Erythroblast (primary cell): ENCODE measurements around the gene GSK3A.

Experiments
- DNase-seq, 2 experiments: peaks; one replicate each; lab custom pipeline; 2025; lab: John Stamatoyannopoulos, UW
- GATA1 ChIP-seq: IDR thresholded peaks from 2 replicates; pipeline ENCODE4 v1.6.1; 2011; ENCODE audit warnings: low read depth, mild to moderate bottlenecking, control low read depth, low read length, moderate library complexity
- POLR2A ChIP-seq: IDR thresholded peaks from 2 replicates; pipeline ENCODE4 v1.6.1; 2011; ENCODE audit warnings: mild to moderate bottlenecking, low read length

Gene GSK3A

DNA sequence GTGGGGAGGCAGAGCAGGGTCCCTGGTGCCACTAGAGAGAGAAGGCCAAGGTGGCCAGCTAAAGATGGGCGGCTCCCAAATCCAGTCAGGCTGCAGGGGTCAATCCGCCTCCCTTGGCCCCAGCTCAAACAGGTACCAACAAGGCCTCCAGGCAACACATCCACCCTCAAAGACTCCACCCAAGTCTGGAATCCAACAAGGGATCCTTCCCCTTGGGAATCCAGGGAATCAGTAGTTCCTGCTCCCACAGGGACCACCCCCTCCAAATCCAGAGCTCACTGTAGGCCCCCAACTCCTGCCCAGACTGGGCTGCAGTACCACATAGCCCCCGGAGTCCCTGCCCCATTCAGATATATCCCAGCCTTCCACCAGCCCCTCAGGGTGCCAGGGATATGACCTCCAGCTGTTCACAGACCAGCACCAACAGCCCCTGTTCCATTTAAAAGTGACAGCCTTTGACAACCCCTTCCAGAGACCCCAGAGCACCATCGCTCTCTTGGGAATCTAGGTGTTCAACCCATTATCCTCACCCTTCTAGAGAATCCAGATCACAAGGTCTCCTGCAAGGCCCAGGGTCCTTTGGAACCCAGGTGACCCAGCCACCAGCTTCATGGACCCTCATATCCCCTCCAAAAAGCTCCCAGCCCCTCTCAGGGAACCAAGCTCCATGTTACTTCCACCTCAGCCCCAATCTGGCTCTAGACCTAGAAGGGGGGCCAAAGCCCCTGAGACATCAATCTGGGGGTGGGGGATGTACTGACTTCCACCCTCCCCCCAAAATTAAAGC, 9.4 kb upstream of the GSK3A start:
- TF ChIP-seq POLR2A (no peak), GATA1 (no peak)
- DNase-seq, result no peak

DNA sequence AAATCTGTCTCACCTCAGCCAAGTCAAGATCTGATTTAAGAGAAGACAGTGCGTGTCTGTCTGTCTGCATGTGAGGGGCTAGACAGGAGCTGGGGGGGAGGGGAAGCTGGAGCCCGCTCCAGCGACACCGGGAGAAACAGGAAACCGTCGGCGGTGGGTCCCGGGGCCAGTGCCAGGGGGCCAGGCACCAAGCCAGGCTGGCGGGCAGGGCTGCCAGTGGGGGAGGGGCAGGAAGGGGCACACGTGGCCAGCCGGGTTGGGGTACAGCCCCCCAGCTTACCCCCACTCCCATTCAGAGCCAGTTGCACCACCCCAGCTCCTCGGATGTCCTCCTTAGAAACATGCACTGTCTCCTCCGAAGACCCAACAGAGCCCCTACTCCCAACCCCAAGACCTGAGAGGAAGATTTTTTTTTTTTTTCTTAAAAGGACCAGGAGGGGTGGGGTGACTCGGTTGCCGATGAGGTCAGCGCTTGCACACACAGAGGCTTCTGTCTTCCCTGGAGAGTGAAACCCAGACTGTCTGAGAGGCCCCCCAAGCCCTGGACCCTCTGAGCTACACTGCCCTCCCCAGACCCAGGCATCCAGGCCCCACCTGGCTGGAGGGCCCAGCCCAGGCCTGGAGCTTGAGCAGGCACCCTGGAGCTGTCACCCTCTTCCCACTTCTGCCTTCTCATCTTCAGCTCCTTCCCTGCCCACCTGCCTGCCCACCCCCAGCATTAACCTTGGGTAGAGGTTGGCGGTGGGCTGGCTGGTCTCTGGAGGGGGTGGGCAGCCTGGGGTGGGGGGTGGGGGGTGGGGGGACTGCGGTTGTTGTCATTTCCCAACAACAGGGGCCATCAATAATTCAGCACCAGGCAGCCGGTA, 8.5 kb upstream of the GSK3A start:
- TF ChIP-seq GATA1 (no peak), POLR2A (no peak)
- DNase-seq, result peak in 1 of 2 experiments; percentile 59

DNA sequence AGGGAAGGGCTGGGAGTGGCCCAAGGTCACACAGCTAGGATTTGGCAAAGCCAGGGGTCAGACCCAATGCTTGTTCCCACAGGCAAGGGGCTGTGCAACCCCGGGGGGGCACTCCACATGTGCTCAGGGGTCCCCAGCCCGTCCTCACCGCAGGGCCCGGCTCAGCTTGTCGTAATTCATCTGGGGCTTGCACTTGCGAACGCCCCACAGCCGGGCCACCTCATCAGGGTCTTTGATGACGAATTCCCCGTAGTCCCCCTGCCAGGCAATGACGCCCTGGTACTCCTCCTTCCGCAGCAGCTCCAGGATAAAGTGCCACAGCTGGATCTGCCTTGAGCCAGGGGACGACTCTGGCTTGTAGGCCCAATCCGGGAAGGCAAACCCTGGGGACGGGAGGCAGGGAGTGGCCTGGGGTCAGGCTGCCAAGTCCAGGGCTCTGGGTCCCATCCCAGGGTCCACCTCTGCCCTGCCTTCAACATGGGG, 7.8 kb upstream of the GSK3A start:
- DNase-seq, result no peak
- no peak for TF ChIP-seq POLR2A
- no peak for TF ChIP-seq GATA1

DNA sequence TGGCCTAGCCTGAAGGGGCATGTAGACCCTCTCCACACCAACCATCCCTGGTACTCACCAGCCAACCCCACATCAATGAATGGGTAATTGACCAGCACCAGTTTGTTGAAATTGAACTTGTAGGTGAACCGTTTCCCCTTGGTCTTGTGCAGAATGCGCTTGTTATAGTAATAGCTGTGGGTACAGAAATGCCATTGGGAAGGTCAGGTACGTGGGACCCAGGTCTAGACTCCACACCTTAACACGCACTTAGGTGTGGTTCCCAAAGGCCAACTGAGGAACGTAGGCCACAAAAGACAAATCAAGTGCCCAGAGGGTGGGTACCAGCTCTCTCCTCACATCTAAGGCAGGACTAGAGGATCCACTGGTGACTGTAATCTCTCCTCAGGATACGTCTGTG, 7.4 kb upstream of the GSK3A start:
- TF ChIP-seq POLR2A (no peak), GATA1 (no peak)

DNA sequence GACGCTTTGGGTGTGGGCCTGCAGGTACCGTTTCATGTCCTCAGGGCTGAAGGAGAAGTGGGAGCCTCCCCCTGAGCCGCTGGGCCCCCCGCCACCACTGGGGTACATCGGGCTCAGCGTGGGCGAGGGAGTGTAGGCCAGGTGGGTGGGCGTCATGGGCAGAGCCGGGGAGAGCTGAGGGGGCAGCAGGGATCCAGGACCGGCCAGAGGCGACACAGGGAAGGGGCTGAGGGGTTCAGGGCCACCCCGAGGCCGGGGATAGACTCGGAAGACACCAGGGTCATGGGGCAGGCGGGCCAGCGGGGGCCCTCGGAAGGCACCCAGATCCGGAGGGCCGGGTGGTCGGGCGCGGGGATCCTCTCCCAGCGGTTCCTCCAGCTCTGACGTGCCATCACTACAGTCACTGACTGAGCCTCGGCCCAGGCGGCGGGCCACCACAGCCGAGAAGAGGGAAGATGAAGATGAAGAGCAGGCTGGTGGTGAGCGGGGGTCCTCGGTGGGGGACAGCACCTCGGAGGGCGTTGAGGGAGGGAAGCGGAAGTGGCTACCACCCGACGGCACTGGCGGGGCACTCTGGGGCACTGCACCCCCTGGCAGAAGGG, 6.8 kb upstream of the GSK3A start:
- DNase-seq, result no peak
- no peak for TF ChIP-seq POLR2A

More for the DNA sequence above, 7.4 kb upstream of the GSK3A start:
- DNase-seq, result no peak

DNA sequence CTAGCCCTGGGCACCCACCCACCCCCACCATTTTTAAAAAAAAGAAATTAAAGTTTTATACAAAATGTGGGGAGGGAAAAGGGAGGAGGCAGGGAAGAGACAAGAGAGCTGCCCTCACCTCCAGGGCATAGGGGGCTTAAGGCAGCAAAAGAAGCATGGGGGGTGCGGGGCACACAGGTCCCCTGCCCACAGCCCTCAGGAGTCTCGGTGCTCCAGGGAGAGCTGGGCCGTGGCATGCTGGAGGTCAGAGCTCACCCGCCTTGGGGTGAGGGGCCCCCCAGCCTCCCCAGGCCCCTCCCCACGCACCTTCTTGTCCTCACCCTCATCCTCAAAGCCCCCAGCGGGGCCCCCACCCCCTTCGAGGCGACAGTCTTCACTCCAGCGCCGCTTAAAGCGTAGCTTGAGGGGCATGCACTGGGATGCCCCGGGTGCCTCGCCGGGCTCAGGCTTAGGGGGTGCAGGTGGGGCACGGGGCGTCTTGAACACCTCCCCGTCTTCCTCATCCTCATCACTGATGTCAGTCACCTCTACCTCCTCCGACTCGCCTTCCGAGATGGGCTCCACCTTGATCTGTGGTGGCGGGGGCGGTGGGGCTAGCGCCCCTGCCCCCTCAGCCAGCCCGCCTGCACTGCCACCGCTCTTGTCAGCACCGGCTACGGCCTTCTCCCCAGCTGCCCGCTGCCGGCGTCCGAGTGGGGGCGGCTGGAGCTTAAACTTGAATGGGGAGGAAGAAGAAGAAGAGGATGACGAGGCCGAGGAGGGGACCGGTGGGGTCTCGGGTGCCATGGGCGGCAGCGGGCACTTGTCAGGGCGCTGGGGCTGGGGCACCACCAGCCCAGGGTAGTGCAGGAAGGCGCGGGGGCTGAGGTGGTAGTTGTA, 6.1 kb upstream of the GSK3A start:
- TF ChIP-seq POLR2A, result no peak
- no peak for TF ChIP-seq GATA1
- no peak for DNase-seq

DNA sequence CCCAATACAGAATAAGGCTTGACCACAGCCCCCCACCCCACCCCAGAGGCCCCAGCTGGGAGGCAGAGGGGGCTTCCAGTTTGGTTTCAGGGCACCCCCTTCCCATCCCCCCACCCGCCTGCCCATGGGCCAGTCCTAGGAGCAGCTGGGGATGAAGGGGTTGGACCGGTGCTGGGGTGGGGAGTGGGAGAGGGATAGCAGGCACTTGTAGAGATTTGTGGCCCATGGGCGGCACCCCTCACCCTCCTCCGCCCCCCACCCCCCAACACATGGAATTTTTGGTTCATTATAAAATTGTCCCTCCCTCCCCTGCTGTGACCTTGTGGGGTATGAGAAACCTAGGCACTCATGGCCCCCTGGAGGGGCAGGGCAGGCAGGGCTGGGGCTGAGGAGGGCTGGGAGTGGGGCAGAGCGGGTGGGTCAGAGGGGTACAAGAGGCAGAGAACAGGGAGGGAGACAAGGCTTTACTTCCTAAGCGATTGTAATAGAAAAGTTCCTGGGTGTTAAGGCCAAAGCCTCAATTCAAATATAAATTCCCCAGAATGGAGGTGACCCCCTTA, 5.3 kb upstream of the GSK3A start:
- no peak for DNase-seq
- TF ChIP-seq POLR2A (no peak), GATA1 (no peak)

DNA sequence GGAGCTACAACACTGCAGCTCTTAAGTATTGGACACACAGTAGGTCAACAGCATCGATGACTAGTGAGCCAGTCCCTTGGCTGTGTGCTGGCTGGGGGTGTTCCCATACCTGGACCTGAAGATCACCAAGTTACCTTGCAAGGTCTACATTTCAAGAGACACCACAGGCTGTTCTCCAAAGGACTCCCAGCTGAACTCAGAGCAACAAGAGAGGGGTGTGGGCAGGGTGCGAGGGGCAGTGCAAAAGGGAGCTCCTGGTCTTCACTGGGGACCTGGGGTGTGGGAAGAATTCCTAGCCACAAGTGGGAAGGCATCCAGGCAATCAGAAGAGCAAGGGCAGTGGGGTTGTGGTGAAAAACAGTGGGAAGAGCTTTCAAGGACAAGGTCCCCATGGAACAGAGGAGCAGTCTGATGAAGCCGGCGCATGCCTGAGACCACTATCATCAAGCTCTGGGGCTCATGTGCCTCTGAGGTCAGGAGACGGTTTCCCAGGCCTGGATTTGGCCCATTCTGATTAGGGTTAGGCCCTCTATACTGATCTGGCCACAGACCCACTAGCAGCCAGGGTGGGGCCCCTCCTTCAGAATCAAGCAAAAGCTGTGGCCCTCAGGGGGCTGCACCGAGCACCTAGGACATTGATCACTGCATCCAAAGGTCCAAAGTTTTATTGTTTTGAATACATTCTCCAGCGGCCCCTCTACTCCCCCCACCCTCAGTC, 4.7 kb upstream of the GSK3A start:
- no peak for TF ChIP-seq GATA1
- peak in 1 of 2 experiments; percentile 55 for DNase-seq

DNA sequence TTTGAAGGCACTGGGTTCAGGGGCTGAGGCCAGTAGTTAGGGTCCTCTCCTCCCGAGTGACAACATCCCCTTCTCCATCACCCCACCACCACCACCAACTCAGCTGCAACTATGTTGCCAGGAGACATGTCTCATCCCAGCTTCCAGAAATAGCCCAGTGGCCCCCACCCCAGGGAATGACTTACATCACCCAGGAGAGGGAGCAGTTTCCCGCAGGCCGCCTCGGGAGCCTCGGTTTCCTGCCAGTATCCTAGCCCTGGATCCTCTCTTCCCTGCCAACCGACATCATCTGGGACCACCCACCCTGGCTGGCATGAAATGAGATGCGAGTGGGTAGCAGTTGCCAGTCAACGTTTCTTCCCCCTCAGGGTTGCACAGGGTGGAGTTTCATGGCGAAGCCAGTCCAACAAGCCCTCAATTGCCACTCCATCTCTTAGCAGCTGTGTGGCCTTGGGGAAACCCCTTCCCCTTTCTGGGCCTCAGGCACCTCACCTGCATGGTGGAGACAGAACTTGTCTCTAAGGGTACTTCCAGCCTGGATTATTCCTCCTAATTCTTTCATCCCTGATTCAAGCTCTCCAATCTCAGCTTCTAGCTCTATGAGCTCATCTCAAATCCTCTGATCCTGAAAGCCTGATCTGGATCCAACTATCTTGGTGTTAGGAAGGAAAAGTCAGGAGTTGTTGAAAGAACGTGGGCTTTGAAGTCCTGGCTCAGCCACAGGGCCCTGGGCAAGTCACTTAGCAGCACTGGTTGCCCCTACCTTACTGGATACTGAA, 3.9 kb upstream of the GSK3A start:
- no peak for DNase-seq
- TF ChIP-seq POLR2A, result no peak
- no peak for TF ChIP-seq GATA1

DNA sequence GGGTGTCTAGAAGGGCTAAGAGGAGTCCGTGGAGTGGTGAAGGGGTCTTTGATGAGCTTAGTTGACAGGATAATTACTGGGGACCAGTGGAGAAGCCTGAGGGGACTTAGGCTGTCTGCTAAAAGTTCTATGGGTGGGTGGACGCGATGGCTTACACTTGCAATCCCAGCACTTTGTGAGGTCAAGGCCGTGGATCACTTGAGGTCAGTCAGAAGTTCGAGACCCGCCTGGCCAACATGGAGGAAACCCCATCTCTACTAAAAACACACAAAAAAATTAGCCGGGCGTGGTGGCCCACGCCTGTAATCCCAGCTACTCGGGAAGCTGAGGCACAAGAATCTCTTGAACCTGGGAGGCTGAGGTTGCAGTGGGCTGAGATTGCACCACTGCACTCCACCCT, 2.8 kb upstream of the GSK3A start:
- no peak for DNase-seq
- TF ChIP-seq GATA1 (no peak), POLR2A (no peak)

DNA sequence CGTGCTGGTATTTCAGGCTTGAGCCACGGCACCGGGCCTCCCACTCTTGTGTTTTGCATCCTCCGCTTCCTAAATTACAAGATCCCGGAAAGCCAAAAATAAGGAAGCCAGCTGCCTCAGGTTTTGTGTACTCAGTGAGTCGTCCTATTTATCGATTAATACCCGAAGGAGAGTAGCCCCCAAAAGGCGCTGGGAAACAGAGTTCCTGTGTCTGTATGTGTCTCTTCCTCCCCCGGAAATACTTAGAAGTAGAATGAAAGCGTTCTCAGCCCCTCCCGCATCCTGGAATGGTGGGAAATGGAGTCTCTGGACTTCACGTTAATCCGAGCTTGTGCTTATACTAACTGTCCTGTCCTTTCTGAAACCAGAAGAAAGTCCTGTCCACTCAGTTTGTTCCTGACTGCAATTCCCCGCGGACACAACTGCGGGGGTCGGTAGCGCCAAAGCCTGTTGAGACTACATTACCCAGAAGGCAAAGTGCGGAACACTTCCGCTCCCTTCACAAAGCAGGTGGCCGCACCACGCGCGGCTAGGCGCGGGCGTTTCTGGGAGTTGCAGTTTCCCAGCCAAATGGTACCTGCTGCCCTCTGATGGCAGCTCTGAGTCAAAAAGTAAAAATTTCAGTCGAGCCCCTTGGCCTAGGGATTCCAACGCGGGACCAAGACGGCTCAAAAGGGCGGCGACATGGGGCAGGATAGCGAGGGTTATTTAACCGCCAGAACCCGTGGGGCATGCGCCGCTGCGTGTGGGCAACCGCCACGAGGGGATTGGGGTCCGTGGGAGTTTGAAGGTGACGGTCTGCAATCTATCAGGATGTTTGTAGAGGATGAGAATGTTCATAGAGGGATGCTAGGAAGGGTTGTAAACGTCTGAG, 2.2 kb upstream of the GSK3A start:
- peak; percentile 94 to 96 for DNase-seq
- TF ChIP-seq POLR2A (peak; percentile 71), GATA1 (no peak)
